Endothelial cell (in vitro differentiated cells): Measurements from ENCODE around the gene CSTF1. TPM values are rescaled to one million over a fixed set of nuclear protein-coding genes. Genes with fewer than 3 reads are reported as not detected.

ENCODE experiments used
- DNase-seq: peaks from one replicate; pipeline ENCODE4 v3.0.0; 2021; ENCODE audit warnings: low spot score
- H3K27ac Mint-ChIP-seq: one replicate; pipeline ENCODE4 v1.8.0; 2021; ENCODE audit warnings: mixed read lengths, inconsistent platforms; ENCODE audit not compliant: unreplicated experiment
- H3K27me3 Mint-ChIP-seq: one replicate; pipeline ENCODE4 v1.8.0; 2021; ENCODE audit warnings: mild to moderate bottlenecking, moderate library complexity, mixed read lengths, inconsistent platforms; ENCODE audit not compliant: unreplicated experiment
- H3K36me3 Mint-ChIP-seq: one replicate; pipeline ENCODE4 v1.8.0; 2021; ENCODE audit warnings: mild to moderate bottlenecking, low read depth, mixed read lengths, inconsistent platforms; ENCODE audit not compliant: unreplicated experiment
- H3K4me1 Mint-ChIP-seq: one replicate; pipeline ENCODE4 v1.8.0; 2021; ENCODE audit warnings: mild to moderate bottlenecking, mixed read lengths, inconsistent platforms; ENCODE audit not compliant: unreplicated experiment
- H3K4me3 Mint-ChIP-seq: one replicate; pipeline ENCODE4 v1.8.0; 2021; ENCODE audit warnings: mild to moderate bottlenecking, mixed read lengths, inconsistent platforms; ENCODE audit not compliant: unreplicated experiment
- H3K9me3 Mint-ChIP-seq: one replicate; pipeline ENCODE4 v1.8.0; 2021; ENCODE audit warnings: mixed read lengths, inconsistent platforms; ENCODE audit not compliant: unreplicated experiment
- total RNA-seq: library from RNA; stranded (reverse); fragmentation: NEBNext Ultra II Directional; extraction: Animal tissue kit (Norgen Biotek cat#: 25700); gene quantifications from one replicate; pipeline ENCODE4 v1.2.1, GENCODE V29; 2021; ENCODE audit not compliant: unreplicated experiment
- TF ChIP-seq, protein P1 (sequence below): fragments of 200-600 bp; sonication (generic); IDR thresholded peaks from one replicate; pipeline ENCODE4 v1.5.0; 2021; ENCODE audit warnings: antibody characterized with exemption; ENCODE audit not compliant: unreplicated experiment

CSTF1 gene
- total RNA-seq, 1 donor from 2014 or later = 42.0 TPM

- TF ChIP-seq, protein P1, sequence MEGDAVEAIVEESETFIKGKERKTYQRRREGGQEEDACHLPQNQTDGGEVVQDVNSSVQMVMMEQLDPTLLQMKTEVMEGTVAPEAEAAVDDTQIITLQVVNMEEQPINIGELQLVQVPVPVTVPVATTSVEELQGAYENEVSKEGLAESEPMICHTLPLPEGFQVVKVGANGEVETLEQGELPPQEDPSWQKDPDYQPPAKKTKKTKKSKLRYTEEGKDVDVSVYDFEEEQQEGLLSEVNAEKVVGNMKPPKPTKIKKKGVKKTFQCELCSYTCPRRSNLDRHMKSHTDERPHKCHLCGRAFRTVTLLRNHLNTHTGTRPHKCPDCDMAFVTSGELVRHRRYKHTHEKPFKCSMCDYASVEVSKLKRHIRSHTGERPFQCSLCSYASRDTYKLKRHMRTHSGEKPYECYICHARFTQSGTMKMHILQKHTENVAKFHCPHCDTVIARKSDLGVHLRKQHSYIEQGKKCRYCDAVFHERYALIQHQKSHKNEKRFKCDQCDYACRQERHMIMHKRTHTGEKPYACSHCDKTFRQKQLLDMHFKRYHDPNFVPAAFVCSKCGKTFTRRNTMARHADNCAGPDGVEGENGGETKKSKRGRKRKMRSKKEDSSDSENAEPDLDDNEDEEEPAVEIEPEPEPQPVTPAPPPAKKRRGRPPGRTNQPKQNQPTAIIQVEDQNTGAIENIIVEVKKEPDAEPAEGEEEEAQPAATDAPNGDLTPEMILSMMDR = no peak
- Mint-ChIP-seq H3K4me3 (no peak overlapping the region), H3K4me1 (peaks cover 12% of the 10 kb centered on the region), H3K27me3 (peaks cover 4% of the 10 kb centered on the region), H3K9me3 (no peaks in the 10 kb centered on the region), H3K27ac (no peak overlapping the region), H3K36me3 (no peaks in the 10 kb centered on the region)
- no peak for DNase-seq
Measured at GRCh38 chr20:56347628-56348304, 44.7 kb upstream of the CSTF1 start.

DNA sequence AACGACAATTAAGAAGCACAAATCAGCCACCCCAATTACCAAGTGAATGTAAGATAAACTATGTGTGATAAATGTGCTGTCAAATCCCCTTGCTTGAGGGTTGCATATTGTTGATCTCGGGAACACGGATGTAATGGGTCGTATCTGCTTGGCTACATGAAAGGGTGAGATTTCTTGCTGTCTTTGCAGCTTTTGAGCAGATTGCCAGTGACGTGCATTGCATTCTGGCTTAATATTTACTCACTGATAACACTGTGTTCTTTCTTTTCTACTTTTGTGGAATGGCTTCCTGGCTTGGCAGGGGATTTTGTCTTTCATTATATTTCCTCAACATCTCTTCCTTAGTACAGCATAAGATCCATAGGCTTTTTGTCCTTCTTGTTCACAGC, 44.1 kb upstream of the CSTF1 start:
- DNase-seq = no peak
- no peaks in the 10 kb centered on the region for H3K9me3 Mint-ChIP-seq
- peaks cover 4% of the 10 kb centered on the region for H3K27me3 Mint-ChIP-seq
- TF ChIP-seq, protein P1 = no peak
- no peaks in the 10 kb centered on the region for H3K36me3 Mint-ChIP-seq
- no peak overlapping the region for H3K4me3 Mint-ChIP-seq
- peaks cover 12% of the 10 kb centered on the region for H3K4me1 Mint-ChIP-seq
- no peak overlapping the region for H3K27ac Mint-ChIP-seq

DNA sequence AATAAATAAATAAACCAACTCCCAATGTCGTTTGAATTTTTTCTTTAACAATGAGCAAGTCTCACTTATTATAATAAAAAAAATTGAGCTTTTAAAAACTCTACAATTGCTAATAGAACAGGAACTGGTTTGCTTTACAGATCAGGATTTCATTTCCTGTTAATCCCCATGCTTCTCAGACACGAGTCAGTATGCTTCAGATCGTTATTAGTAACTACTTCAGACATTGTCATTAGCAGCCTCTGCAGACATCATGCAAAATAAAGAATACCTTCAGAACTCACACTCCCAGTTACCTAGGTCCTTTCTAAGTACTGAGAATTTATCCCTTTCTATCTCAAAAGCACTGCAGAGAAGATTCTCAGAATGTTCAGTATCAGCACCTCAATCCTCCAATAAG, 43.7 kb upstream of the CSTF1 start:
- peaks cover 5% of the 10 kb centered on the region for H3K27me3 Mint-ChIP-seq
- TF ChIP-seq, protein P1 = no peak
- no peaks in the 10 kb centered on the region for H3K9me3 Mint-ChIP-seq
- no peak for DNase-seq
- no peak overlapping the region for H3K4me3 Mint-ChIP-seq
- no peaks in the 10 kb centered on the region for H3K36me3 Mint-ChIP-seq
- no peak overlapping the region for H3K27ac Mint-ChIP-seq
- H3K4me1 Mint-ChIP-seq = peaks cover 12% of the 10 kb centered on the region

DNA sequence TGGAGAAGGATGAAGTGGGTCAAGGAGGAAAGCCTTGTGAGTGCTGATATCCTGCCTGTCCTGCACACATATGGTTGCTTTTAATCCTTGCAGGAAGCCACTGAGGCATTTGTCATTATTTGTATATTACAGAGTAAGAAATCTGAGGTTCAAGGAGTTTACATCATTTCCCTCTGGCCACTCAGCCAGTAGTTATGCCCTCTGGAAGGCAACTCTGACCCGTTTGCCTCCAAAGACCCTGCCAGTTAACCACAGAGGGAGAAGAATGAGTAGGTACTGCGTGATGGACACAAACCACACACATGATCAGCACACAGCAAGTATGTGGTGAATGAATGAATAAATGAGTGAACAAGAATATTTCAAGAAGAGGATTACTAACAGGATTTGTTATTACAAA, 41.6 kb upstream of the CSTF1 start:
- Mint-ChIP-seq H3K36me3 (no peaks in the 10 kb centered on the region), H3K27me3 (peaks cover 5% of the 10 kb centered on the region), H3K4me3 (no peak overlapping the region), H3K4me1 (peaks cover 12% of the 10 kb centered on the region), H3K27ac (no peak overlapping the region), H3K9me3 (no peaks in the 10 kb centered on the region)
- no peak for DNase-seq
- TF ChIP-seq, protein P1 = no peak

DNA sequence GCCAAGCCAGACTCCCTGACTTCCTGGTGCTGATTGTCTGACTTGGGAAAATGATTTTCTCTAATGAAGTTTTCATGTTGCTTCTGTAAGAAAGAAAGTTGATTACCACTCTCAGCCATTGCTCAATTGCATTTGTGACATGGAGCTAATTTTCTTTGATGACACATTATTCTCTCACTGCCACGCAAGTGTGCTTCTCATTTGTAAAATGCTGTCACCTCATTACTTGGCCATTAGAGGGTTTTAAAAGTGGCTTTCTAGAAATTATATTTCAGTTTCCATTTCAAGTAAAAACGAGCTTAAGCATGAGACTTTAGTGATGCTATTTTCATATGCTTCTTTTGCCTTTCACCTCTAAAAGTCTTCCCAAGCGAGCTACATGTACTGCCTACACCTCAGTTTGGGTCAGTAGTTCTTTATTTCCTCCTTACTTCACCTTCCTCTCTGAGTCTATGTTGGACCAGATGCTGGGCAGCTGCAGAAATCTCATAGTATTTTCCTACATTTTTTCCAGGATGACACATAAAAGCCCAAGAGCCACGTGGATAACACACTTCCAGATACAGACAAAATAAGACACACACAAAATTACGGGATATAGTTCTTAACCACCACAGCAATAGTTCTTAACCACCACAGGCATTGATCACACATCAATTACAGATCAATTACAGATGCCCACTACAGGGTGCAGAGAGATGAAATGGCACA, 39.9 kb upstream of the CSTF1 start:
- no peaks in the 10 kb centered on the region for H3K9me3 Mint-ChIP-seq
- DNase-seq = no peak
- no peak overlapping the region for H3K4me3 Mint-ChIP-seq
- H3K36me3 Mint-ChIP-seq = no peaks in the 10 kb centered on the region
- TF ChIP-seq, protein P1 = no peak
- peaks cover 1% of the 10 kb centered on the region for H3K27me3 Mint-ChIP-seq
- H3K4me1 Mint-ChIP-seq = peaks cover 10% of the 10 kb centered on the region
- no peak overlapping the region for H3K27ac Mint-ChIP-seq
